GM23338 (cell line): ENCODE data around the gene NPDC1. TPM values are rescaled to one million over a fixed set of nuclear protein-coding genes. Genes with fewer than 3 reads are reported as not detected.

ENCODE experiments used
- CREB1 ChIP-seq: fragments of 250-450 bp; sonication (Bioruptor Pico); IDR thresholded peaks from 2 replicates; pipeline ENCODE4 v1.5.0; 2020; ENCODE audit warnings: low read depth, mild to moderate bottlenecking, moderate library complexity
- EZH2phosphoT487 ChIP-seq: fragments of 200-600 bp; sonication (generic); IDR thresholded peaks from one replicate; pipeline ENCODE4 v1.8.1; 2018; ENCODE audit warnings: antibody characterized with exemption; ENCODE audit not compliant: unreplicated experiment
- POLR2AphosphoS5 ChIP-seq: IDR thresholded peaks from 2 replicates; pipeline ENCODE4 v1.6.1; 2016; ENCODE audit warnings: antibody characterized with exemption, low read depth
- STAT1 ChIP-seq: IDR thresholded peaks from one replicate; pipeline ENCODE4 v1.6.1; 2016; ENCODE audit warnings: antibody characterized with exemption; ENCODE audit not compliant: unreplicated experiment
- ZNF114 ChIP-seq: fragments of 250-450 bp; sonication (Bioruptor Pico); IDR thresholded peaks from 2 replicates; pipeline ENCODE4 v1.5.0; 2020; ENCODE audit warnings: mild to moderate bottlenecking, moderate library complexity
- ZNF331 ChIP-seq: fragments of 250-450 bp; sonication (Bioruptor Pico); IDR thresholded peaks from 2 replicates; pipeline ENCODE4 v1.5.0; 2020; ENCODE audit warnings: low read depth, mild to moderate bottlenecking, moderate library complexity
- polyA plus RNA-seq: library from polyadenylated mRNA; unstranded; fragments of >200 nt; fragmentation: Nextera tagmentation; extraction: Ambion mirVana; gene quantifications from 2 replicates; pipeline ENCODE4 v1.2.1, GENCODE V29; 2016
- total RNA-seq: library from RNA; depleted of rRNA; stranded (reverse); fragments of >200 nt; shearing (Covaris generic); gene quantifications from 2 replicates; pipeline ENCODE4 v1.2.3, GENCODE V29; 2014
- TF ChIP-seq, protein P1 (sequence below): fragments of 250-450 bp; sonication (Bioruptor Pico); IDR thresholded peaks from 2 replicates; pipeline ENCODE4 v1.5.0; 2020; ENCODE audit warnings: mild to moderate bottlenecking, moderate library complexity
- TF ChIP-seq, protein P2 (sequence below): IDR thresholded peaks from 2 replicates; pipeline ENCODE4 v1.6.1; 2016; ENCODE audit warnings: antibody characterized with exemption
- TF ChIP-seq, protein P3 (sequence below), 2 experiments: fragments of 200-600 bp in 1 of 2; sonication (generic) in 1 of 2; conservative IDR thresholded peaks; 2 replicates each; pipeline versions ENCODE4 v1.5.1 to v1.6.1; 2016 to 2017; ENCODE audit warnings: antibody characterized with exemption in 2 of 2, low read depth in 2 of 2, mild to moderate bottlenecking in 2 of 2, moderate library complexity in 1 of 2

NPDC1 gene
- total and polyA plus RNA-seq, 2 experiments from 2014 or later, result 34.3 to 35.5 TPM

DNA sequence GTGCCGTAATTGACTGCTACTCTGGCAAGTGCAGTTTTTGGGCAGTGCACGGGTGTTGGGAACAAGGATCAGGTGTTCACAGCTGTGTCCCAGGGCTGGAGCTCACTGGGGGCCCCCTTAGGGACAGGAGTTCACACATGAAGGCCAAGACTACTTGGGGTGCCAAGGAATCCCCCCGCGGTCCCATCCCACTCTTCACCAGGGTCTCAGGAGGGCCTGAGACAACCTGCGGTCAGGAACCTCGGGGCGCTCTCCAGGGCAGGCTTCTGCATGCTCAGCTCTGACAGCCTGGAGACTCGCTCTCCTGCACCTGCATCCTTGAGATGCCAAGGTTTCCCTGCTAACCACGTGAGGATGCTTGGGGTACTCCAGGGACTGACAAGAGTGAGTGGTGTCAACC lies 38.5 kb upstream of the NPDC1 start (continued):
- TF ChIP-seq, protein P1, sequence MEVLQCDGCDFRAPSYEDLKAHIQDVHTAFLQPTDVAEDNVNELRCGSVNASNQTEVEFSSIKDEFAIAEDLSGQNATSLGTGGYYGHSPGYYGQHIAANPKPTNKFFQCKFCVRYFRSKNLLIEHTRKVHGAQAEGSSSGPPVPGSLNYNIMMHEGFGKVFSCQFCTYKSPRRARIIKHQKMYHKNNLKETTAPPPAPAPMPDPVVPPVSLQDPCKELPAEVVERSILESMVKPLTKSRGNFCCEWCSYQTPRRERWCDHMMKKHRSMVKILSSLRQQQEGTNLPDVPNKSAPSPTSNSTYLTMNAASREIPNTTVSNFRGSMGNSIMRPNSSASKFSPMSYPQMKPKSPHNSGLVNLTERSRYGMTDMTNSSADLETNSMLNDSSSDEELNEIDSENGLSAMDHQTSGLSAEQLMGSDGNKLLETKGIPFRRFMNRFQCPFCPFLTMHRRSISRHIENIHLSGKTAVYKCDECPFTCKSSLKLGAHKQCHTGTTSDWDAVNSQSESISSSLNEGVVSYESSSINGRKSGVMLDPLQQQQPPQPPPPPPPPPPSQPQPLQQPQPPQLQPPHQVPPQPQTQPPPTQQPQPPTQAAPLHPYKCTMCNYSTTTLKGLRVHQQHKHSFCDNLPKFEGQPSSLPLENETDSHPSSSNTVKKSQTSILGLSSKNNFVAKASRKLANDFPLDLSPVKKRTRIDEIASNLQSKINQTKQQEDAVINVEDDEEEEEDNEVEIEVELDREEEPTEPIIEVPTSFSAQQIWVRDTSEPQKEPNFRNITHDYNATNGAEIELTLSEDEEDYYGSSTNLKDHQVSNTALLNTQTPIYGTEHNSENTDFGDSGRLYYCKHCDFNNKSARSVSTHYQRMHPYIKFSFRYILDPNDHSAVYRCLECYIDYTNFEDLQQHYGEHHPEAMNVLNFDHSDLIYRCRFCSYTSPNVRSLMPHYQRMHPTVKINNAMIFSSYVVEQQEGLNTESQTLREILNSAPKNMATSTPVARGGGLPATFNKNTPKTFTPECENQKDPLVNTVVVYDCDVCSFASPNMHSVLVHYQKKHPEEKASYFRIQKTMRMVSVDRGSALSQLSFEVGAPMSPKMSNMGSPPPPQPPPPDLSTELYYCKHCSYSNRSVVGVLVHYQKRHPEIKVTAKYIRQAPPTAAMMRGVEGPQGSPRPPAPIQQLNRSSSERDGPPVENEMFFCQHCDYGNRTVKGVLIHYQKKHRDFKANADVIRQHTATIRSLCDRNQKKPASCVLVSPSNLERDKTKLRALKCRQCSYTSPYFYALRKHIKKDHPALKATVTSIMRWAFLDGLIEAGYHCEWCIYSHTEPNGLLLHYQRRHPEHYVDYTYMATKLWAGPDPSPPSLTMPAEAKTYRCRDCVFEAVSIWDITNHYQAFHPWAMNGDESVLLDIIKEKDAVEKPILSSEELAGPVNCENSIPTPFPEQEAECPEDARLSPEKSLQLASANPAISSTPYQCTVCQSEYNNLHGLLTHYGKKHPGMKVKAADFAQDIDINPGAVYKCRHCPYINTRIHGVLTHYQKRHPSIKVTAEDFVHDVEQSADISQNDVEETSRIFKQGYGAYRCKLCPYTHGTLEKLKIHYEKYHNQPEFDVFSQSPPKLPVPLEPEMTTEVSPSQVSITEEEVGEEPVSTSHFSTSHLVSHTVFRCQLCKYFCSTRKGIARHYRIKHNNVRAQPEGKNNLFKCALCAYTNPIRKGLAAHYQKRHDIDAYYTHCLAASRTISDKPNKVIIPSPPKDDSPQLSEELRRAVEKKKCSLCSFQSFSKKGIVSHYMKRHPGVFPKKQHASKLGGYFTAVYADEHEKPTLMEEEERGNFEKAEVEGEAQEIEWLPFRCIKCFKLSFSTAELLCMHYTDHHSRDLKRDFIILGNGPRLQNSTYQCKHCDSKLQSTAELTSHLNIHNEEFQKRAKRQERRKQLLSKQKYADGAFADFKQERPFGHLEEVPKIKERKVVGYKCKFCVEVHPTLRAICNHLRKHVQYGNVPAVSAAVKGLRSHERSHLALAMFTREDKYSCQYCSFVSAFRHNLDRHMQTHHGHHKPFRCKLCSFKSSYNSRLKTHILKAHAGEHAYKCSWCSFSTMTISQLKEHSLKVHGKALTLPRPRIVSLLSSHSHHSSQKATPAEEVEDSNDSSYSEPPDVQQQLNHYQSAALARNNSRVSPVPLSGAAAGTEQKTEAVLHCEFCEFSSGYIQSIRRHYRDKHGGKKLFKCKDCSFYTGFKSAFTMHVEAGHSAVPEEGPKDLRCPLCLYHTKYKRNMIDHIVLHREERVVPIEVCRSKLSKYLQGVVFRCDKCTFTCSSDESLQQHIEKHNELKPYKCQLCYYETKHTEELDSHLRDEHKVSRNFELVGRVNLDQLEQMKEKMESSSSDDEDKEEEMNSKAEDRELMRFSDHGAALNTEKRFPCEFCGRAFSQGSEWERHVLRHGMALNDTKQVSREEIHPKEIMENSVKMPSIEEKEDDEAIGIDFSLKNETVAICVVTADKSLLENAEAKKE (CRISPR knock-in tag), result no peak
- TF ChIP-seq, protein P2, sequence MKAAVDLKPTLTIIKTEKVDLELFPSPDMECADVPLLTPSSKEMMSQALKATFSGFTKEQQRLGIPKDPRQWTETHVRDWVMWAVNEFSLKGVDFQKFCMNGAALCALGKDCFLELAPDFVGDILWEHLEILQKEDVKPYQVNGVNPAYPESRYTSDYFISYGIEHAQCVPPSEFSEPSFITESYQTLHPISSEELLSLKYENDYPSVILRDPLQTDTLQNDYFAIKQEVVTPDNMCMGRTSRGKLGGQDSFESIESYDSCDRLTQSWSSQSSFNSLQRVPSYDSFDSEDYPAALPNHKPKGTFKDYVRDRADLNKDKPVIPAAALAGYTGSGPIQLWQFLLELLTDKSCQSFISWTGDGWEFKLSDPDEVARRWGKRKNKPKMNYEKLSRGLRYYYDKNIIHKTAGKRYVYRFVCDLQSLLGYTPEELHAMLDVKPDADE, result no peak
- no peak for TF ChIP-seq EZH2phosphoT487
- TF ChIP-seq ZNF114 (CRISPR knock-in tag), result no peak
- no peak for TF ChIP-seq POLR2AphosphoS5
- TF ChIP-seq, protein P3, sequence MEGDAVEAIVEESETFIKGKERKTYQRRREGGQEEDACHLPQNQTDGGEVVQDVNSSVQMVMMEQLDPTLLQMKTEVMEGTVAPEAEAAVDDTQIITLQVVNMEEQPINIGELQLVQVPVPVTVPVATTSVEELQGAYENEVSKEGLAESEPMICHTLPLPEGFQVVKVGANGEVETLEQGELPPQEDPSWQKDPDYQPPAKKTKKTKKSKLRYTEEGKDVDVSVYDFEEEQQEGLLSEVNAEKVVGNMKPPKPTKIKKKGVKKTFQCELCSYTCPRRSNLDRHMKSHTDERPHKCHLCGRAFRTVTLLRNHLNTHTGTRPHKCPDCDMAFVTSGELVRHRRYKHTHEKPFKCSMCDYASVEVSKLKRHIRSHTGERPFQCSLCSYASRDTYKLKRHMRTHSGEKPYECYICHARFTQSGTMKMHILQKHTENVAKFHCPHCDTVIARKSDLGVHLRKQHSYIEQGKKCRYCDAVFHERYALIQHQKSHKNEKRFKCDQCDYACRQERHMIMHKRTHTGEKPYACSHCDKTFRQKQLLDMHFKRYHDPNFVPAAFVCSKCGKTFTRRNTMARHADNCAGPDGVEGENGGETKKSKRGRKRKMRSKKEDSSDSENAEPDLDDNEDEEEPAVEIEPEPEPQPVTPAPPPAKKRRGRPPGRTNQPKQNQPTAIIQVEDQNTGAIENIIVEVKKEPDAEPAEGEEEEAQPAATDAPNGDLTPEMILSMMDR (conservative IDR thresholded peaks at IDR 0.05; ENCODE audit: low read depth in 2 of 2), result no peak
- TF ChIP-seq ZNF331 (CRISPR knock-in tag), result no peak
- TF ChIP-seq CREB1 (CRISPR knock-in tag), result no peak
- TF ChIP-seq STAT1, result no peak
